Fibroblast of mammary gland (primary cell): ENCODE data around the gene PLAC1.

Experiments
- DNase-seq: peaks from one replicate; pipeline ENCODE4 v3.0.0-alpha.2; 2010; ENCODE audit warnings: low read depth
- H3K4me3 ChIP-seq: 2 replicates; pipeline ENCODE4 v1.5.1; 2011; ENCODE audit warnings: low read depth, mild to moderate bottlenecking, low read length, moderate library complexity; ENCODE audit not compliant: control insufficient read depth
- CTCF ChIP-seq: conservative IDR thresholded peaks from 2 replicates; pipeline ENCODE4 v1.5.1; 2011; ENCODE audit warnings: low read depth, low read length, inconsistent platforms; ENCODE audit not compliant: control insufficient read depth, insufficient read depth

PLAC1 gene

GRCh38 chrX:134601240-134601765, 57.0 kb downstream of the PLAC1 start:
- no peak overlapping the region for H3K4me3 ChIP-seq
- DNase-seq, result peak; percentile 52
- TF ChIP-seq CTCF, result no peak

GRCh38 chrX:134600714-134601113, 57.6 kb downstream of the PLAC1 start:
- no peak overlapping the region for H3K4me3 ChIP-seq
- peak; percentile 79 for DNase-seq
- no peak for TF ChIP-seq CTCF

- no peak for TF ChIP-seq CTCF
- peak; percentile 92 for DNase-seq
- no peak overlapping the region for H3K4me3 ChIP-seq
Observed at GRCh38 chrX:134599184-134599914, 58.9 kb downstream of the PLAC1 start.

GRCh38 chrX:134592303-134592702, 66.0 kb downstream of the PLAC1 start:
- no peak overlapping the region for H3K4me3 ChIP-seq
- TF ChIP-seq CTCF, result no peak
- no peak for DNase-seq

GRCh38 chrX:134591502-134591901, 66.8 kb downstream of the PLAC1 start:
- H3K4me3 ChIP-seq, result no peak overlapping the region
- no peak for TF ChIP-seq CTCF
- DNase-seq, result no peak

- no peak for DNase-seq
- no peak overlapping the region for H3K4me3 ChIP-seq
- no peak for TF ChIP-seq CTCF
Observed at GRCh38 chrX:134588806-134589205, 69.5 kb downstream of the PLAC1 start.

- no peak overlapping the region for H3K4me3 ChIP-seq
- peak; percentile 11 for DNase-seq
- no peak for TF ChIP-seq CTCF
Observed at GRCh38 chrX:134580907-134581306, 77.4 kb downstream of the PLAC1 start.
